ENCODE data around the gene TRAF2.
A peak's percentile ranks its signal among the peaks of the same experiment; 100 is the strongest.

- TF ChIP-seq POLR2A (IDR thresholded peaks at IDR 0.05; ENCODE audit: control extremely low read depth in 1 of 2, low read depth in 2 of 2, low read length in 2 of 2), result no peak; a peak in 1 of 3 replicates
- peak in 2 of 3 experiments; percentile 89 to 95; a peak in 3 of 4 replicates for TF ChIP-seq CTCF (IDR thresholded peaks at IDR 0.05; ENCODE audit: control extremely low read depth in 1 of 3, insufficient read depth in 1 of 3, low read depth in 1 of 3, low read length in 3 of 3)
- TF ChIP-seq NRF1 (IDR thresholded peaks at IDR 0.05; ENCODE audit: low read depth, low read length), result peak; percentile 87
- peak in 1 of 2 experiments; percentile 42; a peak in 3 of 4 replicates for TF ChIP-seq RAD21 (IDR thresholded peaks at IDR 0.05 in 1 of 2, conservative IDR thresholded peaks at IDR 0.05 in 1 of 2; ENCODE audit: low read depth in 2 of 2, low read length in 2 of 2)
- TF ChIP-seq KDM1A (IDR thresholded peaks at IDR 0.05; ENCODE audit: borderline replicate concordance, low read length), result no peak
- TF ChIP-seq EZH2 (IDR thresholded peaks at IDR 0.05; ENCODE audit: low read depth, low read length, severe bottlenecking), result no peak
- peak; percentile 94 for TF ChIP-seq SRF (IDR thresholded peaks at IDR 0.05; ENCODE audit: low read depth, low read length)
Measured at GRCh38 chr9:136944519-136945332, 58.4 kb downstream of the TRAF2 start, which contains the start of the genes C8G and FBXW5.

Measured in H1 (cell line).